GM19328 (cell line): ENCODE results near the gene ZNF436.

Experiments
- ATAC-seq: cut with Tn5 transposase; IDR thresholded peaks from one replicate; pipeline ENCODE4 v1.9.1; 2021; ENCODE audit warnings: mild to moderate bottlenecking, moderate library complexity; ENCODE audit not compliant: unreplicated experiment

The ZNF436 gene

GRCh38 chr1:23369335-23370013, at the start of gene ZNF436:
Gene ZNF436, minus strand, starts transcription at chr1:23369836. Its CDS starts 1,831 bp downstream, at chr1:23368005.
- ATAC-seq = no peak

DNA sequence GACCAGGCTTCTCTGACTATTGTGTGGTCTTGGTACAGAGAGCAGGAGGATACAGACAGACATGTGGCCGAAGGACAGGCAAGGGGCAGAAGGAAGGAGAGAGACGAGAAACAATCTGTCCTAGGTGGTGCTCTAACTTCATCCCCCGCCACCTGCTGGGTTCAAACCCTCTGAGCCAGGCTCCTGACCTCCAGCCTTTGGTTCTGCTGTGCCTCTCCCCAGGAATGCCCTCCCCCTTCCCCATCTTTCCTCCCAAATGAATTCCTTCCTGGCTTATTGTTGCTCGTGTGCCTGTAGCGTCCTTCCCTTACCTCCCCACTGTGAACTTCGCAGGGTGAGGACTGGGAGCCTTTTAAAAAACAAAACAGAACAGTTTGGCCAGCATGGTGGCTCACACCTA, 49.5 kb upstream of the ZNF436 start:
- ATAC-seq = no peak

GRCh38 chr1:23417570-23417969, 47.9 kb upstream of the ZNF436 start:
- ATAC-seq = no peak

DNA sequence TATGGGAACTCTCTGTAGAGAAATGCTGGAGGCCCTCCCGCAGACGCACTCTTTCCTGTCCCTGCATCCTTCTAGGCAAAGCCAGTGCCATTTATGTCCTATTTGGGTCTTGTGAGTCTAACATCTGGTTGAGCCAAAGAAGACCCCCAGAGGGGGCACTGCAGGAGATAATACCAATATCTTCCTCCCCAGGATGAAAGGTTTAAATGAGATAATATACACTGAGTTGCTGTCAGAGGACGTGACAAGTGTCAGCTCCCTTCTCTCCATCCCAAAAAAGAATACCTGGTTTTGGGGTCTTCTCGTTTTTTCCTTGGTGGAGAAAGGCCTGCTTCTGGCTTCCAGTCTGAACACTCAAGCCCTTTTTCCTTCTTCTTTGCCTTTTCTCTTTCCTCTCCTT, 47.3 kb upstream of the ZNF436 start:
- ATAC-seq = no peak

GRCh38 chr1:23408797-23409290, 39.2 kb upstream of the ZNF436 start:
- ATAC-seq = no peak

DNA sequence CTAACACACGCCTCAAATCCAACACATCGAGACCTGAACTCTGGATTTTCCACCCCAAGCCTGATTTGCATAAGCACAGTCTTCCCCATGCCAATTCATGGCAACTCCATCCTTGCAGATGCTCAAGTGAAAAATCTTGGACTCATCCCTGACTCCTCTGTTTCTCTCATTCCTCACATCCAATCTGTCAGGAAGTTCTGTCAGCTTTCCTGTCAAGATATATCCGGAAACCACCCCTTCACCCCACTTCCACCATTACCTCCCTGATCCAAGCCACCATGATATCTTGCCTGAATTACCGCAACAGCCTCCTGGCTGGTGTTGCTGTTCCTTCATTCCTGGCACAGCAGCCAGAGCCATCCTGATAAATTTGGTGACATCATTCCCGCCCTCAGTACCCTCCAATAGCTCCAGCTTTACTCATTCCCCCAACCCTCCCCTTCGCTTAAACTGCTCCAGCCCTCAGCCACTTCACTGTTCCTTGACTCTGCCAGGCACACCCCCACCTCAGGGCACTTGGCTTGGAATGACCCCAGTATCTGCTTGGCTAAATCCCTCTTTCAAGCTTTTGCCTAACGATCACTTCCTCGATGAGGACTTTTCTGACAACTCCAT, 37.5 kb upstream of the ZNF436 start:
- ATAC-seq = no peak

- ATAC-seq = no peak
Observed at GRCh38 chr1:23405946-23406345, 36.3 kb upstream of the ZNF436 start.

- no peak for ATAC-seq
Observed at GRCh38 chr1:23403735-23404486, 34.3 kb upstream of the ZNF436 start.

- ATAC-seq = no peak
Observed at GRCh38 chr1:23403355-23403734, 33.7 kb upstream of the ZNF436 start.

DNA sequence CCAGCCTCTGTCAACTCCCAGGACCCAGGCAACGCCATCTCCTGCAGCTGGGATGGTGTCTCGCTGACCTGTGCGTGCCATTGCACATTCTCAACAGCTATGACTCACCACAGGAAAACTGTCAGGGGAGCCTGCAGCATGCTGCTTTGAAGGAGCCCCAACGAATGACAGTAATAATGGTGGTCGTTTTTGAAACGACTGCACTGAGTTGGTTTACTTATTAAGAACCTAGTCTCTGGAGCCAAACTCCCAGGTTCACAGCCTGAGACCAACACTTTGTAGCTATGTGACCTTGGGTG, 33.4 kb upstream of the ZNF436 start:
- no peak for ATAC-seq

- ATAC-seq = no peak
Observed at GRCh38 chr1:23402286-23403037, 32.8 kb upstream of the ZNF436 start.

GRCh38 chr1:23401313-23401712, 31.7 kb upstream of the ZNF436 start:
- no peak for ATAC-seq

GRCh38 chr1:23400324-23401114, 30.9 kb upstream of the ZNF436 start:
- no peak for ATAC-seq

DNA sequence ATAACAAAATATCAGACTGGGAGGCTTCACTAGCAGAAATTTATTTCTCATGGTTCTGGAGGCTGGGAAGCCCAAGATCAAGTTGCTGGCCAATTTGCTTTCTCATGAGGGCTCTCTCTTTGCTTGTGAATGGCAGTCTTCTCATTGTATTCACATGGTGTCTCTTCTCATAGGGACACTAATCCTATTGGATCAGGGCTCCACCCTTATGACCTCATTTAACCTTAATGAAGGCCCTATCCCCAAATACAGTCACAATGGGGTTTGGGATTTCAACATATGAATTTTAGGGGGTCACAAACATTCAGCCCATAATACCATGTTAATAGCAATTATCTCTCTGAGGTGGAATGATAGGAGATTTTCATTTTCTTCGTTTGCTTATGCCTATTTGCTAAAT, 29.6 kb upstream of the ZNF436 start:
- ATAC-seq = no peak

GRCh38 chr1:23397908-23398307, 28.3 kb upstream of the ZNF436 start:
- no peak for ATAC-seq

GRCh38 chr1:23396380-23396779, 26.7 kb upstream of the ZNF436 start:
- no peak for ATAC-seq

GRCh38 chr1:23395849-23396248, 26.2 kb upstream of the ZNF436 start:
- ATAC-seq = no peak

- ATAC-seq = no peak
Observed at GRCh38 chr1:23395154-23395724, 25.6 kb upstream of the ZNF436 start.

GRCh38 chr1:23394684-23395083, 25.0 kb upstream of the ZNF436 start:
- ATAC-seq = no peak

DNA sequence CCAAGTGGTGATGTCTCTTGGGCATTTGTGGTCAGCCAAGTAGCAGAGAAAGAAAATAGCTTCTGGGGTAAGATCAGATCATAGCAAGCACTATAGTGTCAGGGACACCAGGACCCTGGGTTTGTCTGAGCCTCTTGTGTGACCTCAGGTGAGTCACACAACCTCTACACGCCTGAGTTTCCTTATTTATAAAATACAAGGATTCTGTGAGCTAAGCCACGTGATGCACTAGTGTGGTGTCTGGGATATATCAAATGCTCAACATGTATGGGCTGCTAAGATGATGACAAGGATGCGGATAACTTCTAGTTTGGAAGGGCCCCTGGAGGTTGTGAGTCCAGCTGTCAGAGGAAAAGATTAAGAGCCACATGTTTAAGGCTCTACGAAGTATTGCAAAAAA, 24.5 kb upstream of the ZNF436 start:
- no peak for ATAC-seq
